B cell (primary cell): ENCODE measurements around the gene HOXC9. TPM values are rescaled to one million over a fixed set of nuclear protein-coding genes. Genes with fewer than 3 reads are reported as not detected.

ENCODE experiments used
- ATAC-seq: fragments of 200-7000 bp; cut with Tn5 transposase; one replicate; pipeline ENCODE4 v1.10.0; 2021; ENCODE audit warnings: low read depth, mild to moderate bottlenecking, moderate number of reproducible peaks, moderate library complexity
- CTCF ChIA-PET: fragments of 350-600 bp; sonication (Branson Sonifier 250); formaldehyde crosslinking; loops from one replicate; lab custom pipeline; 2021; ENCODE audit warnings: antibody characterized with exemption, inconsistent platforms; lab: Charles Lee
- POLR2A ChIA-PET: fragments of 350-600 bp; sonication (Branson Sonifier 250); formaldehyde crosslinking; loops from one replicate; lab custom pipeline; 2021; ENCODE audit warnings: antibody characterized with exemption; lab: Charles Lee
- DNase-seq: peaks from one replicate; pipeline ENCODE4 v3.0.0; 2013
- H2AFZ ChIP-seq: 2 replicates; pipeline ENCODE4 v1.6.1; 2012; ENCODE audit warnings: mild to moderate bottlenecking, low read depth, low read length; ENCODE audit not compliant: insufficient read depth, poor library complexity, severe bottlenecking
- H3K27ac ChIP-seq, 2 donors: 1 replicate in 1 of 2; 2 replicates in 1 of 2; pipeline ENCODE4 v1.5.1; 2012 to 2013; ENCODE audit warnings: low read length in 2 of 2, mild to moderate bottlenecking in 2 of 2, moderate library complexity in 1 of 2
- H3K27me3 ChIP-seq, 4 experiments: fragments of 200-600 bp in 1 of 4; sonication (generic) in 1 of 4; replicated peaks in 1 of 4; 1 replicate in 2 of 4; 2 replicates in 2 of 4; pipeline versions ENCODE4 v1.6.1 to v1.7.0; 2013 to 2016; ENCODE audit warnings: low read length in 3 of 4, mild to moderate bottlenecking in 2 of 4, mixed read lengths in 1 of 4, moderate library complexity in 1 of 4; ENCODE audit not compliant: insufficient read depth in 4 of 4, control insufficient read depth in 3 of 4; ENCODE audit errors: control extremely low read depth in 1 of 4
- H3K36me3 ChIP-seq, 2 experiments: replicated peaks in 1 of 2; 1 replicate in 1 of 2; 2 replicates in 1 of 2; pipeline versions ENCODE4 v1.6.1 to v1.7.1; 2013; ENCODE audit warnings: low read length in 1 of 2; ENCODE audit not compliant: insufficient read depth in 2 of 2, control insufficient read depth in 1 of 2; ENCODE audit errors: control extremely low read depth in 1 of 2, extremely low read depth in 1 of 2
- H3K4me1 ChIP-seq, 2 donors: fragments of 200-600 bp in 1 of 2; sonication (generic) in 1 of 2; 1 replicate in 1 of 2; 2 replicates in 1 of 2; pipeline versions ENCODE4 v1.5.1 to v1.6.1; 2013 to 2017; ENCODE audit warnings: low read length in 2 of 2; ENCODE audit not compliant: control insufficient read depth in 2 of 2, insufficient read depth in 2 of 2
- H3K4me2 ChIP-seq: replicated peaks from 2 replicates; pipeline ENCODE3; 2012; ENCODE audit warnings: mild to moderate bottlenecking, low read depth, low read length; ENCODE audit not compliant: poor library complexity, severe bottlenecking
- H3K4me3 ChIP-seq, 5 experiments: fragments of 200-600 bp in 1 of 5; sonication (generic) in 1 of 5; 1 replicate in 3 of 5; 2 replicates in 2 of 5; pipeline versions ENCODE4 v1.5.1 to v1.7.0; 2011 to 2016; ENCODE audit warnings: low read length in 4 of 5, mild to moderate bottlenecking in 4 of 5, low read depth in 2 of 5, control low read depth in 1 of 5, moderate library complexity in 1 of 5; ENCODE audit not compliant: insufficient read depth in 1 of 5; ENCODE audit errors: control extremely low read depth in 1 of 5, extremely low read depth in 1 of 5
- H3K79me2 ChIP-seq: fragments of 200-600 bp; sonication (generic); one replicate; pipeline ENCODE4 v1.6.0; 2016; ENCODE audit warnings: low read length; ENCODE audit not compliant: control insufficient read depth, insufficient read depth
- H3K9ac ChIP-seq: fragments of 200-600 bp; sonication (generic); 2 replicates; pipeline ENCODE4 v1.6.1; 2017; ENCODE audit warnings: mild to moderate bottlenecking, low read length, moderate library complexity
- H3K9me3 ChIP-seq, 3 donors: one replicate each; pipeline versions ENCODE4 v1.6.1 to v1.7.1; 2013; ENCODE audit warnings: low read length in 2 of 3; ENCODE audit not compliant: control insufficient read depth in 2 of 3, insufficient read depth in 1 of 3; ENCODE audit errors: control extremely low read depth in 1 of 3
- H4K20me1 ChIP-seq: 2 replicates; pipeline ENCODE4 v1.6.0; 2012; ENCODE audit warnings: mild to moderate bottlenecking, low read length; ENCODE audit not compliant: insufficient read depth, control insufficient read depth, poor library complexity, severe bottlenecking
- H3K27ac Mint-ChIP-seq: one replicate; pipeline ENCODE4 v1.8.0; 2021; ENCODE audit warnings: mixed read lengths
- H3K27me3 Mint-ChIP-seq: one replicate; pipeline ENCODE4 v1.8.0; 2021; ENCODE audit warnings: mixed read lengths
- H3K4me1 Mint-ChIP-seq: one replicate; pipeline ENCODE4 v1.8.0; 2021; ENCODE audit warnings: mixed read lengths
- H3K4me3 Mint-ChIP-seq: one replicate; pipeline ENCODE4 v1.8.0; 2021; ENCODE audit warnings: mixed read lengths
- H3K9me3 Mint-ChIP-seq: one replicate; pipeline ENCODE4 v1.8.0; 2022; ENCODE audit warnings: mixed read lengths; ENCODE audit not compliant: insufficient read depth
- EZH2 ChIP-seq: IDR thresholded peaks from 2 replicates; pipeline ENCODE4 v1.6.1; 2012; ENCODE audit warnings: borderline replicate concordance, low read depth, mild to moderate bottlenecking, moderate library complexity, low read length; ENCODE audit not compliant: insufficient read depth, poor library complexity, severe bottlenecking
- WGBS: methylation state at CpG from one replicate; pipeline ENCODE4 v1.1.5; 2013; ENCODE audit warnings: missing lambda C conversion rate; ENCODE audit not compliant: insufficient coverage; 5-methylcytosine and 5-hydroxymethylcytosine counted together
- intact Hi-C: fragments of 100-400 bp; cut with micrococcal nuclease; formaldehyde crosslinking; loops from one replicate; pipeline ENCODE4 v1.10.0; 2022
- polyA plus RNA-seq: library from polyadenylated mRNA; depleted of rRNA; stranded (reverse); fragments of >200 nt; gene quantifications from 2 replicates; pipeline ENCODE4 v1.2.3, GENCODE V29; 2012
- total RNA-seq, 2 donors: library from RNA; stranded (reverse); fragments of 120-200 nt in 1 of 2; gene quantifications; 1 replicate in 1 of 2; 2 replicates in 1 of 2; pipeline versions ENCODE4 v1.2.3 to v1.2.4, GENCODE V29; 2013 to 2022
- TF ChIP-seq, protein P1 (sequence below): fragments of 200-600 bp; IDR thresholded peaks from one replicate; pipeline ENCODE4 v1.8.0; 2022; ENCODE audit warnings: antibody characterized with exemption, mild to moderate bottlenecking

The HOXC9 gene
- total and polyA plus RNA-seq, 2 donors (not counting 1 experiment from before 2014, with no cell fraction given) = not detected

DNA sequence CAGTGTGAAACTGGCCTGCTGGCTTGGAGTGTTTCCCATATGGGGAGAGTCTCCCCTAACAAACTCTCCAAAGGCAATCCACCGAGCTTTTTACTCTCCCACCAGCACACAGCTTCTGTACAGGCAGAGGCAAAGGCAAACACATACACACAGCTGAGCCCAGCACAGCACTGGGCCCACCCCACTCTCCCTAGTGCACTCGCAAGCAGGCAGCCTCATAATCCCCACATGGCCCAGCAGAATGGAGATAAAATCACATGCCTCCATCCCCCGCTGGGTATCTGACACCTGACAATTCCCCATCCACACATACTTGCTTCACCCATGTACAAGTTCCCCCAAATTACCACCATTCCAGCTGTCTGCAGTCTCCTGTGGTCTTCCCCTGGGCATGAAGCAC is 41.8 kb upstream of the HOXC9 start:
- H2AFZ ChIP-seq = no peak overlapping the region
- ATAC-seq = no peak
- ChIA-PET POLR2A (no interaction called here), CTCF (interaction anchor here (1.0 to 1.6 kb wide), 4 partner anchors 22 to 257 kb away, joined by 3 to 4 read pairs (median 3); no protein-coding TSS in a partner anchor)
- WGBS = 21% methylated on average over 3 of the region's 3 CpGs
- Mint-ChIP-seq H3K27me3 (peaks cover 80% of the 10 kb centered on the region), H3K4me3 (no peak overlapping the region), H3K9me3 (no peaks in the 10 kb centered on the region), H3K27ac (no peak overlapping the region), H3K4me1 (peaks cover 15% of the 10 kb centered on the region)
- H3K4me1 ChIP-seq = peaks cover 16 to 47% of the 10 kb centered on the region in 2 donors
- H3K4me2 ChIP-seq = no peak overlapping the region
- peaks cover 1 to 97% (median 89%) of the 10 kb centered on the region in 4 experiments for H3K27me3 ChIP-seq
- no peaks in the 10 kb centered on the region for H3K36me3 ChIP-seq
- no peaks in the 10 kb centered on the region for H3K79me2 ChIP-seq
- H3K4me3 ChIP-seq = no peak overlapping the region
- no peak overlapping the region for H3K9ac ChIP-seq
- intact Hi-C loops = no loop called here
- no peak for TF ChIP-seq EZH2
- TF ChIP-seq, protein P1, sequence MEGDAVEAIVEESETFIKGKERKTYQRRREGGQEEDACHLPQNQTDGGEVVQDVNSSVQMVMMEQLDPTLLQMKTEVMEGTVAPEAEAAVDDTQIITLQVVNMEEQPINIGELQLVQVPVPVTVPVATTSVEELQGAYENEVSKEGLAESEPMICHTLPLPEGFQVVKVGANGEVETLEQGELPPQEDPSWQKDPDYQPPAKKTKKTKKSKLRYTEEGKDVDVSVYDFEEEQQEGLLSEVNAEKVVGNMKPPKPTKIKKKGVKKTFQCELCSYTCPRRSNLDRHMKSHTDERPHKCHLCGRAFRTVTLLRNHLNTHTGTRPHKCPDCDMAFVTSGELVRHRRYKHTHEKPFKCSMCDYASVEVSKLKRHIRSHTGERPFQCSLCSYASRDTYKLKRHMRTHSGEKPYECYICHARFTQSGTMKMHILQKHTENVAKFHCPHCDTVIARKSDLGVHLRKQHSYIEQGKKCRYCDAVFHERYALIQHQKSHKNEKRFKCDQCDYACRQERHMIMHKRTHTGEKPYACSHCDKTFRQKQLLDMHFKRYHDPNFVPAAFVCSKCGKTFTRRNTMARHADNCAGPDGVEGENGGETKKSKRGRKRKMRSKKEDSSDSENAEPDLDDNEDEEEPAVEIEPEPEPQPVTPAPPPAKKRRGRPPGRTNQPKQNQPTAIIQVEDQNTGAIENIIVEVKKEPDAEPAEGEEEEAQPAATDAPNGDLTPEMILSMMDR = no peak
- no peaks in the 10 kb centered on the region for H4K20me1 ChIP-seq
- no peak for DNase-seq
- H3K27ac ChIP-seq = no peak overlapping the region
- H3K9me3 ChIP-seq = peaks cover 0 to 79% (median 7%) of the 10 kb centered on the region in 3 donors

DNA sequence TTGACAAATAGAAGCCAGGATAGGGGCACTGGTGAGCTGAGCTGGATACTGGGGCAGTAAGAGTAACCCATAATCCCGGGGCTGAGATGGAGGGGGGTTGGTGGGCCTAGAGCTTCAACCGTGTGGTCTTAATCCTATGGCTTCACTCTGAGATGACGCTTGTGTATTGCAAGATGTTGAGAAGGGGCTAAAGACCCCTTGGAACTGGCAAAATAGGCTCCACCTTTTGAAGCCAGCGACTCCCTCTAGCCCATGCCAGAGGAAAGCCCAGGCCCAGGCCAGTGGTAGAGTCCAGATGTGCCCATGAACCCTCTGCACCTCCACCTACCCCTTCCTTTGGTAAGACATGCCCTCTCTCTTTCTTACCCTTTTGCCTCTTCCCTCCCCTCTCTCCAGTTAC is 40.6 kb upstream of the HOXC9 start:
- Histone ChIP-seq H3K4me3 (no peak overlapping the region), H3K9me3 (peaks cover 0 to 79% (median 5%) of the 10 kb centered on the region in 3 donors), H3K27ac (no peak overlapping the region), H3K79me2 (no peaks in the 10 kb centered on the region), H3K9ac (no peak overlapping the region), H3K4me1 (peaks cover 19 to 44% of the 10 kb centered on the region in 2 donors), H3K36me3 (no peaks in the 10 kb centered on the region), H3K27me3 (peaks cover 1 to 97% (median 88%) of the 10 kb centered on the region in 4 experiments), H2AFZ (no peak overlapping the region), H4K20me1 (no peaks in the 10 kb centered on the region), H3K4me2 (no peak overlapping the region)
- ChIA-PET CTCF (interaction anchor here (1.0 to 1.6 kb wide), 4 partner anchors 21 to 255 kb away, joined by 3 to 4 read pairs (median 3); no protein-coding TSS in a partner anchor), POLR2A (no interaction called here)
- Mint-ChIP-seq H3K27ac (no peak overlapping the region), H3K4me1 (peaks cover 18% of the 10 kb centered on the region), H3K27me3 (peaks cover 80% of the 10 kb centered on the region), H3K9me3 (no peaks in the 10 kb centered on the region), H3K4me3 (no peak overlapping the region)
- intact Hi-C loops = no loop called here
- WGBS = 15% methylated on average over 3 of the region's 4 CpGs
- DNase-seq = no peak
- TF ChIP-seq EZH2 = no peak
- TF ChIP-seq, protein P1 = no peak
- ATAC-seq = no peak
